Endothelial cell of umbilical vein (primary cell): ENCODE data around the gene EPS8L1.

Experiments
- CTCF ChIP-seq, 2 donors: IDR thresholded peaks; 1 replicate in 1 of 2; 2 replicates in 1 of 2; pipeline ENCODE4 v1.5.1; 2011; ENCODE audit warnings: low read length in 2 of 2, mild to moderate bottlenecking in 2 of 2, moderate library complexity in 2 of 2, control low read depth in 1 of 2, inconsistent platforms in 1 of 2, low read depth in 1 of 2; ENCODE audit not compliant: insufficient read depth in 1 of 2; ENCODE audit errors: extremely low read depth in 1 of 2
- EZH2 ChIP-seq: IDR thresholded peaks from 2 replicates; pipeline ENCODE4 v1.6.1; 2012; ENCODE audit warnings: borderline replicate concordance, low read depth, mild to moderate bottlenecking, moderate library complexity, low read length, inconsistent platforms; ENCODE audit not compliant: severe bottlenecking
- GATA2 ChIP-seq: IDR thresholded peaks from 2 replicates; pipeline ENCODE4 v1.7.0; 2011; ENCODE audit warnings: low read depth, mild to moderate bottlenecking, moderate library complexity, mixed read lengths, low read length; ENCODE audit not compliant: insufficient read length, insufficient read depth
- JUN ChIP-seq: IDR thresholded peaks from 2 replicates; pipeline ENCODE4 v1.6.1; 2011; ENCODE audit warnings: borderline replicate concordance, low read depth; ENCODE audit not compliant: insufficient read length, insufficient read depth
- MAX ChIP-seq: IDR thresholded peaks from 2 replicates; pipeline ENCODE4 v1.6.1; 2011; ENCODE audit not compliant: insufficient read depth, insufficient read length
- POLR2A ChIP-seq: IDR thresholded peaks from 2 replicates; pipeline ENCODE4 v1.6.1; 2012; ENCODE audit warnings: low read depth, mild to moderate bottlenecking, control low read depth, low read length
- POLR2AphosphoS5 ChIP-seq: IDR thresholded peaks from 2 replicates; pipeline ENCODE4 v1.6.1; 2012; ENCODE audit warnings: low read depth, mild to moderate bottlenecking, control low read depth, low read length, moderate library complexity; ENCODE audit not compliant: insufficient read depth

GRCh38 chr19:55094456-55095259 is 19.0 kb downstream of the EPS8L1 start:
- TF ChIP-seq CTCF (IDR thresholded peaks at IDR 0.05; ENCODE audit: extremely low read depth in 1 of 2, insufficient read depth in 1 of 2, low read depth in 1 of 2, low read length in 2 of 2) (no peak), POLR2A (no peak), JUN (no peak), EZH2 (no peak), POLR2AphosphoS5 (no peak), MAX (no peak), GATA2 (no peak)
